GM06990 (cell line): Measurements from ENCODE around the gene TP53TG3.
"Not testable (repeated sequence)": the region's sequence is repeated elsewhere in the genome, so short reads cannot be mapped to it uniquely, and the experiment has no call there.

Experiments used
- DNase-seq: peaks from one replicate; pipeline ENCODE4 v3.0.0-alpha.2; 2011; ENCODE audit not compliant: insufficient read length; ENCODE audit errors: extremely low read depth
- H3K27me3 ChIP-seq: replicated peaks from 2 replicates; pipeline ENCODE4 v1.6.0; 2011; ENCODE audit warnings: low read length; ENCODE audit not compliant: control insufficient read depth, insufficient read depth
- H3K36me3 ChIP-seq: 2 replicates; pipeline ENCODE4 v1.5.1; 2011; ENCODE audit warnings: low read length; ENCODE audit not compliant: control insufficient read depth, insufficient read depth
- H3K4me3 ChIP-seq: replicated peaks from 2 replicates; pipeline ENCODE4 v1.5.1; 2011; ENCODE audit warnings: low read depth, mild to moderate bottlenecking, control low read depth, low read length

TP53TG3 gene, protein sequence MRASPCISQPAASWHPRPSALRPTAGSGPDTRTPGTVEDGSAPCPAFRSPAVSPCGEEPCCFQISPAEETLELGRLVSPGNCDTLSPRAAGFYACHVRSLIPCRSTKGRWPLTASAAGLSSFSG

GRCh38 chr16:32676065-32676464 is at the start of gene TP53TG3:
Gene TP53TG3 (minus strand): TSS chr16:32676165. CDS start chr16:32676097, 68 bp downstream.
- not testable (repeated sequence) for H3K36me3 ChIP-seq, H3K4me3 ChIP-seq, DNase-seq, H3K27me3 ChIP-seq

DNA sequence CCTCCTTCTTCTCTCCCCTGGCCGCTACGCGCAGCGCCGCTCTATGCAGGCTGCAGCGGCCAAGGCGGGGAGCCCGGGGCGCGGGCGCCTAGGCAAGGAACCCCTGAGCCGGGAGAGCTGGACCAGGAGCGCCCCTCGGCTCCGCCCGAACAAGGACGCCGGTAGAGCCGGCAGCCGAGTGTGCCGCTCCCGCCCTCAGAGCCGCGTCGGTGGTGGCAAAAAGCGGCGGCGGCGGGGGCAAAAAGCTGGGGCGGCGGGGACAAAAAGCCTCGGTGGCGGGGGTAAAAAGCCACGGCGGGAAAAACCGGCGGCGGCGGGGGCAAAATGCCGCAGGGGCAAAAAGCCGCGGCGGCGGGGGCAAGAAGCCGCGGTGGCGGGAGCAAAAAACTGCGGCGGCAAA is 25.1 kb downstream of the TP53TG3 start:
- not testable (repeated sequence) for DNase-seq, H3K27me3 ChIP-seq, H3K36me3 ChIP-seq, H3K4me3 ChIP-seq

DNA sequence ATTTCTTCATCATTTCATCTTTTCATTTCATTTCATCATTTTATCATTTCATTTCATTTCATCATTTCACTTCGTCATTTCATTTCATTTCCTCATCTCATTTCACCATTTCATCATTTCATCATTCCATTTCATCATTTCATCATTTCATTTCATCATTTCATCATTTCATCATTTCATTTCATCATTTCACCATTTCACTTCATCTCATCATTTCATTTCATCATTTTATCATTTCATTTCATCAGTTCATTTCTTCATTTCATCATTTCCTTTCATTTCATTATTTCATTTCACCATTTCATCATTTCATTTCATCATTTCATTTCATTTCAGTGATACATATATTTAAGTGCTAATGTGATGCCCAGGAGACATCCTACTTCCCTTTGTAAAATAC is 28.4 kb downstream of the TP53TG3 start:
- H3K4me3 ChIP-seq, DNase-seq, H3K27me3 ChIP-seq, H3K36me3 ChIP-seq: not testable (repeated sequence)

DNA sequence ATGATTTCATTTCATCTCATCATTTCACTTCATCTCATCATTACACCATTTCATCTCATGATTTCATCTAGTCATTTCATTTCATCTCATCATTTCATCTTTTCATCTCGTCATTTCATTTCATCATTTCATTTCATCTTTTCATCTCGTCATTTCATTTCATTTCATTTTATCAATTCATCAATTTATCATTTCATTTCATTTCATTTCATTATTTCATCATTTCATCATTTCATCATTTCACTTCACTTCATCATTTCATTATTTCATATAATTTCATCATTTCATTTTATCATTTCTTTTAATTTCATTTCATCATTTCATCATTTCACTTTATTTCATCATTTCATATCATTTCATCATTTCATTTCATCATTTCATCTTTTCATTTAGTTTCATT is 29.2 kb downstream of the TP53TG3 start:
- not testable (repeated sequence) for H3K27me3 ChIP-seq, DNase-seq, H3K4me3 ChIP-seq, H3K36me3 ChIP-seq

GRCh38 chr16:32646177-32646576 is 29.8 kb downstream of the TP53TG3 start:
- not testable (repeated sequence) for H3K36me3 ChIP-seq, DNase-seq, H3K27me3 ChIP-seq, H3K4me3 ChIP-seq

DNA sequence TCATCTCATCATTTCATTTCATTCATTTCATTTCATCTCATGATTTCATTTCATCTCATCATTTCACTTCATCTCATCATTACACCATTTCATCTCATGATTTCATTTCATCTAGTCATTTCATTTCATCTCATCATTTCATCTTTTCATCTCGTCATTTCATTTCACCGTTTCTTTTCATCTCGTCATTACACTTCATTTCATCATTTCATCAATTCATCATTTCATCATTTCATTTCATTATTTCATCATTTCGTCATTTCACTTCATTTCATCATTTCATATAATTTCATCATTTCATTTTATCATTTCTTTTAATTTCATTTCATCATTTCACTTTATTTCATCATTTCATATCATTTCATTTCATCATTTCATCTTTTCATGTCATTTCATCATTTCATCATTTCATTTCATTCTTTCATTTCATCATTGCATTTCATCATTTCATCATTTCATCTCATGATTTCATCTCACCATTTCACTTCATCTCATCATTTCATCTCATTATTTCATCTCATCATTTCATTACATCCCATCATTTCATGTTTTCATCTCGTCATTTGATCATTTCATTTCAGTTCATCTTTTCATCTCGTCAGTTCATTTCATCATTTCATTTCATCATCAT is 30.6 kb downstream of the TP53TG3 start:
- not testable (repeated sequence) for H3K27me3 ChIP-seq, H3K4me3 ChIP-seq, H3K36me3 ChIP-seq, DNase-seq

DNA sequence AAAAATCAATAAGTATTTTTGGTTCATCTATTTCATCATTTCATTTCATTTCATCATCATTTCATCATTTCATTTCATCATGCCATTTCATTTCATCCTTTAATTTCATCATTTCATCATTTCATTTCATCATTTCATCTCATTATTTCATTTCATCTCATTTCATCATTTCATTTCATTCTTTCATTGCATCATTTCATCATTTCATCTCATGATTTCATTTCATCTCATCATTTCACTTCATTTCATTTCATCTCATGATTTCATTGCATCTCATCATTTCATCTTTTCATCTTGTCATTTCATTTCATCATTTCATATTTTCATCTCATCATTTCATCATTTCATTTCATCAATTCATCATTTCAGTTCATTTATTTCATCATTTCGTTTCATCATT is 31.2 kb downstream of the TP53TG3 start:
- H3K4me3 ChIP-seq, H3K27me3 ChIP-seq, DNase-seq, H3K36me3 ChIP-seq: not testable (repeated sequence)

DNA sequence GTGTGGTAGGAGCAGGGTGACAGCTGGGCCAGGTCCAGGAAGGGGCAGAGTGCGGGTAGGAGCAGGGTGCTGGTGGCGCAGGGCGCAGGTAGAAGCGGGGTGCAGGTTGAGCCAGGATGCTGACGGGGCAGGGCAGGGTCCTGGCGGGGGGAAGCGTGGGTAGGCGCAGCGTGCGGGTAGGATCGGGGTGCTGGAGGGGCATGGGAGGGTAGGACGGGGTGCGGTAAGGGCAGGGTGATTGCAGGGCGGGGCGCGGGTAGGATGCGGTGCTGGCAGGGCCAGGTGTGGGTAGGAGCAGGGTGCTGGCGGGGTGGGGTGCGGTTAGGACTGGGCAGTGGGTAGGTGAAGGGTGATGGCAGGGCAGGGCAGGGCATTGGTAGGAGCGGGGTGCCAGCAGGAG is 38.4 kb downstream of the TP53TG3 start:
- not testable (repeated sequence) for DNase-seq, H3K27me3 ChIP-seq, H3K36me3 ChIP-seq, H3K4me3 ChIP-seq

- not testable (repeated sequence) for DNase-seq, H3K27me3 ChIP-seq, H3K4me3 ChIP-seq, H3K36me3 ChIP-seq
Measured at GRCh38 chr16:32632096-32632495, 43.9 kb downstream of the TP53TG3 start.
